T-helper 22 cell (primary cell): ENCODE measurements around the gene C1orf174.
A peak's percentile ranks its signal among the peaks of the same experiment; 100 is the strongest.
"Not testable (repeated sequence)": the region's sequence is repeated elsewhere in the genome, so short reads cannot be mapped to it uniquely, and the experiment has no call there.

Source experiments
- DNase-seq: peaks from one replicate; pipeline ENCODE4 v3.0.0-alpha.2; 2020; ENCODE audit warnings: low read depth

The C1orf174 gene

DNA sequence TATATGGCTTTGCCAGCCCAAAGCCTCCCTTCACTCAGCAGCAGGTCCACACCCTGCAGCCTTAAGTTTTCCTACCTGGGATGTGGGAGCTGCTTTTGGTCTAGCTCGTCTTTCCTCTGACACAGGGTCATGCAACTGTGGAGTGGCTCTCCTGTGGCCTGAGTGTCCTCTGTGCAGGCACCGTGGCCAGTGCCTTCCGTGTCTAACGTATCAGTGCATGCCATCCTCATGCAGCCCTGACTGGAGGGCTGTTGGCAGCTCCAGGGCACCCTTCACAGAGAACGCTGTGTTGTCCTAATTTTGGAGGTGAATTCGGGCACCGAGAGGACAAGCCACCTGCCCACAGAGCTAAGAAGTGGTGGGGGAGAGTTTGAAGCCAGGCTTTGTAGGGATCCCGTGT lies 25.7 kb upstream of the C1orf174 start:
- no peak for DNase-seq

DNA sequence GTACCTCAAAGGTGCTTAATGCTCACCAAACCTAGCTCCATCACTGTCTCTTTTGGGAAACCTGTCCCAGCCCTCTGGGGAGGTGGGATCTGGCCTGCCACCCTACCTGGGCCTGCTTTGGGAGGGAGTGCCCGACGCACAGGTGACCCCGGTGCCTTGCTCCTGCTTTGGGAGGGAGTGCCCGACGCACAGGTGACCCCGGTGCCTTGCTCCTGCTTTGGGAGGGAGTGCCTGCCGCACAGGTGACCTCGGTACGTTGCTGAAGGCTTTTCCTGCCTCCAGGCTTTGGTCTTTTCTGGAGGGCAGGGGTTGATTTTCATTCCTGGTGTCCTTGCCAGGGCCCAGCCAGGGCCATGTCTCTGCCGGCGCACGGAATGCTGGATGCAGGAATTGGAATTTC lies 25.2 kb upstream of the C1orf174 start:
- DNase-seq: no peak

DNA sequence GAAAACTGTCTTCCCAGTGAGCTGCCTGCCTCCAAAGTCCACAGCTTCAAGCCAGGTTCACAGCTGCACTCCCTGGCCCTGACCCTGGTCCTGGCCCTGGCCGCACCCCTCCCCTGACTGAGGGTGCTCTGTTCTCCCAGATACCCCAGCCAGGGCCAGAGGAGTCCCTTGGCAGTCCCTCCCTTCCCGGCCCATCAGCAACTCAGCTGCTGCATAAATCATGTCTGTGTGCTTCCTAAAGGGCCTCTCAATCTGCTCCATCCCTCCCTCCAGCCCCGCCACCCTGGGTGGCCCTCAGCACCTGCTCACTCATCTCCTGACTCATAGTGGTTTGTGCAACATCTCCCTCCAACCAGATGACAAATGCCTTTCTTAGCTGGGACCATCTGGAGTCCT lies 24.8 kb upstream of the C1orf174 start:
- no peak for DNase-seq

DNA sequence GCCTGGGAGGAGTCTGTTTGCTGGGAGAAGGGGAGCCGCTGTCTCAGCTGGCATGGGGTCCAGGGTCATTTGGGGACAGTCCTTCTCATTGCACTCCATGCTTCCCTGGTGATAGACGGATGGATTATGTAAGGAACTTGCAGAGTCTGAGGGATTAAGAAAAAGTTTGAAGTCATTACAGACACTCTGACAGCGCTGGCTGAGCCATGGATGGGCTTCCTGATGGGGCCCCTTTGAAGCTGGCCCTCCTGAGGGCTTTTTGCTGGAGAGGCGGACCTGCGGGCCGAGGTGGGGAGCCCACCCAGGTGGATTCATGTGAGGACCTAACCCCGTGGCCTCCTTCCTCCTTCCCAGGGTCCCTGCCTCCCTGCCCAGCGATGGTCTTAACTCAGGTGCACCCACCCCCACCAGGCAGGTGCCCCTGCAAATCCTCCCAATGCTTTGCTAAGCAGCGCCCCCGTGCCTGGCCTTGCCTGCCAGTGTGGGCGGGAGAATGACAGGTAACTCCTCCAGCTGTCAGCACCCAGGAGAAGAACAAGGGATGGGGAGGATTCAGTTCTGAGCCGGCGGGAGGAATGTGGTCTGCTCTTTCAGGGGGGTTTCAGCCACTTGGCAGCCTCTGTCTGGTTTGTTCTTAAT lies 24.2 kb upstream of the C1orf174 start:
- no peak for DNase-seq

DNA sequence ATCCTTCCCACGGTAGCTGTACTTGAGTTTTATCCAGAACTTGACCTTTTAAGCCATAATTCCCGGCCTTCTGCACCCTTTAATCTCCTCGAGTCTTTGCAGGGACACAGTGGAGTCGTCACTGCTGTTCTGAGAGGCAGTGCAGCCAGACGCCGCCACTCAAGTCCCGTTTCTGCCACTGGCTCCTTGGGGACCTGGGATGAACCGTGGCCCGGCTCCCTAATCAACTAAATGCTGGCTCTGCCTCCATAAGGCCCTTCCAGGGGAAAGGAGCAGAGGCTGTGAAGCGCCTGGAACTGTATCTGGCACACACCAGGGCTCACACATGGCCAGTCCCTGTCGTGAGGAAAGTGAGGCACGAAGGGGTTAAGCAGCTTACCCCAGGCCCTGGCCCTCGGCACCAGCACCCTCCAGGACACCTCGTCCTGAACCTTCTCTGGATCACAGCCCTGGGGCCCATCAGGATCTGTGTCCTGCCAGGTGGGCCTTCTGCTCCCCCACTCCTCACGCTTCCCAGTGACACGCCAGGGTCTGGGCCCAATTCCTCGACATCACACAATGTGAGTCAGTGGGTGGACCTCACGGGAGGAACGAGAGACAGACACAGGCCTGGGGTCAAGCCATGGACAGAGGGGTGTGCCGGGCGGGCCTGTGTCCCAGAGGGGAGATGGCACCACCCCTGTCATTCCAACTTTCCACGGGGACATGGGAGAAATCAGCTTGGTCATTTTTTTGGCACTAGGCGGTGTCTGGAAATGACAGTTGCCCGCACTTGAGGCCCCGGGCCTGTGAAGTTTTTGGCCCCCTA lies 23.5 kb upstream of the C1orf174 start:
- no peak for DNase-seq

DNA sequence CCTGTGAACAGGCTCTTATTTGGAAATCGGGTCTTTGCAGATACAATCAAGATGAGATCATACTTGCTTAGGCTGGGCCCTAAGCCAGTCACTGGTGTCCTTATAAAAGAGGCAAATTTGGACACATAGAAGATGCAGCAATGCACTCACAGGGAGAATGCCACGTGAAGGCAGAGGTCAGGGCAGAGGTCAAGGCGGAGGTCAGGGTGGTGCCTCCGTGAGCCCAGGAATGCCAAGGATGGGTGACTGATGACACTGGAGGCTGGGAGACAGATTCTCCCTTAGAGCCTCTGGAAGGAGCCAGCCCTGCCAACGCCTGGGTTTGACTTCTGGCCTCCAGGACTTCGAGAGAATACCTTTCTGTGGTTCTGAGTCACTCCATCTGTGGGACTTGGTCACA lies 22.8 kb upstream of the C1orf174 start:
- DNase-seq: no peak

DNA sequence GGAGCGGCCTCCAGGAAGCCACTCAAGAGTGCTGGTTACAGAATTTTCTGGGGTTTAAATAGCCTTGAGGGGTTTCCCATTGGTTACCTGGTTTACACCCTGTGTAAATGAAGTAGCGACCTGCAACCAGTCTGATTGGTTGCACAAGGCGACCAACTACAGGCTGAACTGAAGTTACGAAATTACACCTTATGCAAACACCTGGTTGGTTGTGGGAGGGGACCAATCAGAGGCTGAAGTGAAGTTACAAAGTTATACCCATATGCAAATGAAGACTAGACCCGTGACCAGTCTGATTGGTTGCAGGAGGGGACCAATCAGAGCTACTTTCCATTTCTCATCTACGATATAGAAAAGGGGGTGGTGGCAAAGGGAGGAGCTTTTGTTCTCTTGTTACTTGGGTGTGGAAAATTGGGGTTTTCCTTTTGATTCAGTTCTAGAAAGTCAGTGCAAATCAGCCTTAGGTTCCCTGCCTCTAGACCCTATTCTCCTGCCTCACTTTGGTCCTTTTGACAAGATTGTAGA lies 22.2 kb upstream of the C1orf174 start:
- peak; percentile 43 for DNase-seq

DNA sequence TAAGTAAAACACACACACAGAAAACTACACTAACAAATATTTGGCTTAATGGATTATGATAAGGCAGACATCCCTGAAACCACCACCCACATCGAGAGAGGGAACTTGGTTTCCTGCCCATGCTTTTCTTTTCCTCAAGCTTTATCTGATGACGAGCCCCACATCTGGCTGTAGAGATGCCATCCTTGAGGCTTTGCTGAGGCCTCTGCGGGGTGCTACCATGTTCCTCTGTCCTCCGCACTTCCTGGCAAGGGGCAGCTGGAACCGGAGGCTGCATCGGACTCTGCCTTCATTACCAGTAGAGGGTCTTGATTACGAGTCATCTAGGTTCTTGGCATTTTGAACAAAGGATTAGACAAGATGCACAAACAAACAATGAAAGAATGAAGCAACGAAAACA lies 21.7 kb upstream of the C1orf174 start:
- no peak for DNase-seq

DNA sequence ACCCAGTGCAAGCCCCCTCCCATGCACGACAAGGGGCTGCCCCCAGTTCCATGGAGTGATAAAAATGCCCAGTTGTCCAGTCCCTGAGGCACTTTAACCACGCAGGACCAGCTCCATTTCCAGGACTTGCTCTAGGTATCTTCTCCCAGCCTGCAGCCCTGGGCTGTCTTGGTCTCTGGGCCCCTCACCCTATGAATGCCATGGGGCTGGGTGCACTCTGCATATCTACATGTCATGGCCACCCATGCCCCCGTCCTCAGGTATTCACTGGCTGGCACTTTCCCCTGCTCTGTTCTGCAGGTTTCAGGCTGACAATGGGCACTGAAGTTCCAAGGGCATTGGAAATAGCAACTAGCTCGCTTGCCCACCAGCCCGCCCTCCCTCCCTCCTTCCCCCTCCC lies 19.6 kb upstream of the C1orf174 start:
- no peak for DNase-seq

DNA sequence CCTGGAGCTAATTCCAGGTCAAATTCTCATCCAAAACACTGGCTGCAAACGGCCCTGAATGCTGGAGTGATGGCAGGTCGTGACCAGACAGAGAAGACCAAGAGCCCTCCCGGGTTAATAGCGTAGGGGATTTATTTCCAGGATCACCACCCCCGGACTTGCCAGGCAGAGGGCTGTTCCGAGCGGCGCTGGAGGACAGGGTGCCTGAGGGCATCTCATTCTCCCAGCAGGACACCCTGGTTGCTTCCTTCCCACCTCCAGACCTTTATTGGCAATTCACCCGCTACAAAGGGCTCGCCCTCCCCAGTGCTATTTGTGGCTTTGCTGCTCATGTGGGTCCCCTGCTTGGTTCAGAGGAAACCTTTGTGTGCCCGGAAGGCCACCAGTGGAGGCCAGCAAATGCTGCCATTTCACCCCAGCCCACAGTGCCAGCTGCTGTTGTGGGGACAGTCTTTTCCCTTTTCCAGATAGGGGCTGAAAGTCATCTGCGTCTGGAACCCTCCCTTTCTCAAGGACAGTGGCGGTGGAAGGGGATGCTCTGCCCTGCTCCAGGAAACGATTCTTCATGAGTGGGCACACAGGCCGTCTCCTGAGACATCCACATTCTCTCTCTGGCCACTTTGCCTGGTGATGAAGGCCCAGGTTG lies 19.0 kb upstream of the C1orf174 start:
- no peak for DNase-seq

DNA sequence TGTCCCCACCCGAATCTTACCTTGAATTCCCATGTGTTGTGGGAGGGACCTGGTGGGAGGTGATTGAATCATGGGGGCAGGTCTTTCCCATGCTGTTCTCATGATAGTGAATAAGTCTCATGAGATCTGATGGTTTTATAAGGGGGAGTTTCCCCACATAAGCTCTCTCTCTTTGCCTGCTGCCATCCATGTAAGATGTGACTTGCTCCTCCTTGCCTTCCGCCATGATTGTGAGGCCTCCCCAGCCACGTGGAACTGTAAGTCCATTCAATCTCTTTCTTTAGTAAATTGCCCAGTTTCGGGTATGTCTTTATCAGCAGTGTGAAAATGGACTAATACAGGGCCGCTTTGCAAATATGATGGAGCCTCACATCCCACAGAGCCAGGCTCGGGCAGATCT lies 18.3 kb upstream of the C1orf174 start:
- DNase-seq: not testable (repeated sequence)

DNA sequence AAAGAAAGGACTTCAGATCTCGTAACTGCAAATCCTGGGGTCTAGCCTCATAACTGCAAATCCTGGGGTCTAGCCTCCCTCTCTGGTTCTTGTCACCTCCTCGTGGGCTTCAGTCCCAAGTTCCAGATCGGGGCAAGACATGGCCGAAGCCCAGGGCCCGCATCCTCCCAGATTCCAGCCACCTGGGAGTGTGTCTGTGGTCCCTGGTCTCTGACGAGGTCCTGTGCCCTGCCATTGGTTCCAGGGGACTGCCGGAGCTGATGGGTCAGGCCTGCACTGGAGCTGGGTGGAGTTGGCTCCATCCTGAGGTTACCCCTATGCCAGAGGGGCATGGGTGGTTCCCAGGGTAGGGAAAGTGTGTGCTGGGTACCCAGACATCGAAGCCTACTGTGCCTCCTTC lies 17.7 kb upstream of the C1orf174 start:
- DNase-seq: no peak

DNA sequence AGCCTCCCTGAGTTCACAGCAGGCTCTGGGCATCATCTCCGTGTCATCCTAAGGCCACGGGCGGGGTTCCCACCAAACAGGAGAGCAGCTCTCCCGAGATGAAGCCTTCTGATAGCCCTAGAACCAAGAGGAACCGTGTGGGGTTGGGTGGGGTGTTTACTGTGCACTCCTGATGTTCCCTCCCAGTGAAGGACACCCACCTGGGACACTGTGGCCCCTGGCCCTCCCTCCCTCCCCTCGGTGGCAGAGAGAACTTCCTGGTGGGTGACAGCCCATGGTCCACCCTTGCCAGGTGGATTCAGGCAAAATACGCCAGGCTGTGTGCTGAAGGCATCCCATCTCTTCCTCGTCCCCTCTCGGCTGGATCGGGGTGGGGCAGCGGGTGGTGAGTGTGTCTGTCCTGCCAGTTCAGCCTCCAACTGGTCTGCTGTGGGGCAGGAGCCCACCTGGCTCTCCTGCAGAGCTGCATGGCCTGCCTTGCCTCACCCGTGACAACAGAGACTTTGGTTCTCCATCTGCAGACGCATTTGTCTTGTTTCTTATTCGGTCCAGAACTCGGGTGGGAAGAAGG lies 15.6 kb upstream of the C1orf174 start:
- DNase-seq: no peak

DNA sequence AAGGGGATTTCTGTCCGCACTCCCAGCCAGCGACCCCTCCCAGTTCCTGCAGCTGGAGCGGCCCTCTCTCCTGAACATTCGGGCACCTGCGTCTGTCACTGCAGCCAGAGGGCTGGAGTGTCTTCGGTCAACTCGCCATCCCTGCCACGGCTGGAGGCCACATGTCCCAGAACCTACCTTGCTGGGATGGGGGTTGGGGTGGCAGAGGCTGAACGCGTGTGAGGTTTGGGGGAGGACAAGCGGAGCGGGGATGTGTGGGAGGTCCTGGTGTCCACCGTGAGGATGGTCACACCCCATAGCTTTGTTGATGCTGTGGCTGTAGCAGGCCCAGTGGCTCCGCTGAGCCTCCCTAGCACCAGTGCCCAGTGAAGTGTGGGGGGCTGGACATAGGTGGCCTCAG lies 14.8 kb upstream of the C1orf174 start:
- DNase-seq: no peak

DNA sequence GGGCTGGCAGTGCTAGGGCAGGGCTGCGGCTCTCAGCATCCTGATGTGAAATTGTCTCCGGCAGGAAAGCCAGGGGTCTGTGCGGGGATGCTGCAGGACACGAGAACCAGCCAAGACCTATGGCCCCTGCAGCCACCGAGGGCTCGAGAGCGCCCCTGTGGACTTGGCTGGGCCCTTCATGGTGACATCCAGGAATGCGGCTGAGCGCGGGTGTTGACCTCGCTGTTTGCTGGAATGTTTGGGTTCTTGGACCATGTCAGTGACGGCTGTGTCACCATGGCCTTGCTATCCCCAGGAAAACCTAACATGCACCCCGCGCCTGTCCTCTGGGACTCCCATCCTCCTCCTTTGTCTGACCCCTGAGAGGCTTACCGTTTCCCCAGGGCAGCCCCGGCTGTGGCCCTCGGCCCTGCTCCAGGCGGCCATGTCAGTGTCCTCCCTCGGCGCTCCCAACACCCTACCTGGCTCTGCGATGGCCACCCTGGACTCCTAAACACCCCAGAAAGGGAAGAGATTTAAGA lies 14.3 kb upstream of the C1orf174 start:
- no peak for DNase-seq

DNA sequence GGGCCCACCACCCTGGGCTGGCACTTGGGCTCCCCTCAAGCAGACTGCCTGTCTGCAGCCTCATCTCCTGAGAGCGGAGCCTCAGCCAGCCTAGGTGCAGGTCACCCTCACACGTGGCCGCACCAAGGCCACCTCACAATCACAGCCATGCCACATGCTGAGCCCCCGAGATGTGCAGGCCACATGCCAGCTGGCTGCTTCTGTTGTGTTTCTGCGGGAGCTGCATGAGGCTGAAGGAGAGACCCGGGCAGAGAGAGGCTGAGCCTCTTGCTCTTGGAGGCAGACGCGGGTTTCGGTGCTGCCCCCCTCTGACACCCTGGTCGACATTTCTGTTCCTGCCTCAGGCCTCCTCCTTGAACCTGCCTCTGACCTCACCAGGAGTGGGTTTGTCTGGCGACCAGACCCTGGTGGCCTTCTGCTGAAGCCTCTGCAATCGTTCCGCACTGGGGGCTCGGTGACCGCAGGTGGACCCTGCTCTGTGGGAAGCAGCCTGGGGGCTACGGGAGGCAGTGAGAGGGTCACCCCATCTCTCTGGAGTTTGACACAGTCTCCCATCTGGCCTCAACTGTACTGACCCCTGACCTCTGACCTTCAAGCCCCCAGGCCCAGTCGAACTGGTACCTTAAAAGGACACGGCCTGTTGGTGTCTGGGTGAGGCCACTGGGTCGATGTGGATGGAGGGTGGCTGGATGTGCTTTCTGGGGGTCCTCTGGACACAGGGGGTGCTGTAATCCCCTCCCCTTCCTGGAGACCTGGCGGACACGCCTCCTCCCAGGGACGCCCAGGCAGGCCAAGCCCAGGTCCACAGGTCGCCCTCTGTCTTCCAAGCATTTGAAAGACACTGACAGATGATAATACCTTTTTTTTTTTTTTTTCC lies 13.0 kb upstream of the C1orf174 start:
- DNase-seq: no peak

DNA sequence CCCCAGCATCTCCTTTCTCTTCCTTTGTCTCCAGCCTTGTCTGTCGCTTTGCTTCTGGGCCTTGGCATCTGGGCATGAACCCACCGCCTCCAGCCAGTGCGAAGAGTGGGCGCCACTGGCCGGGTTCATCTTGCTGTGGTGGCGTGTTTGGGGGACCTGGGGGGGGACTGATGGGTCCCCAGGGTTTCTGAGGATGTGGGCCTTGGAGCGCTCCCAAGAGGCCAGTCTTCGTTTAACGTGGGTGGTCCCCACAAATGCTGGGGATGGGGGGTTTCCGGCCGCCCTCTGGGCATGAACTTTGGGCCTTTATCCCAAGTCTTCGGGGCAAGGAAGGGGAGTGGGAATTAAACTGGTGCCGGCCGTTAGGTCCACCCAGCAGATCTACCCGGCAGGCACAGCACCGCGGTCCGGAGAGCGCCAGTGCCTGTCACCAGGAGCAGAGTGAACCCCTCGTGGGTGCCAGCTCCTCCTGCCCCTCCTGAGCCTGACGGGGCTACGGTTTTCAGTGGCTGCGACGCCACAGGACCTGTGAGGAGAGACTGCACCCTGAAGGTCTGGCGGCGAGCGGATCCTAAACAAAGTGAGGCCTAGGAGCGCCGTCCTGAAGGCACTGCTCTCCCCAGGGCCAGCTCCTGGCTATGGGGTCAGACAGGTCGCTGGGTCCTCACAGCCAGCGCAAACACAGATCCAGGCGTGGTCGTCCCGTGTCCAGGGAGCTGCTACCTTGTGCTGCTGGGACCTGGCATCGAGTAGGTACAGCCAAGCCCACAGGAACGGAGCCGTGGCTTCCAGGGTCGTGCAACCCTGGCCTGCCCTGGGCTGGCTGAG lies 12.1 kb upstream of the C1orf174 start:
- DNase-seq: no peak

DNA sequence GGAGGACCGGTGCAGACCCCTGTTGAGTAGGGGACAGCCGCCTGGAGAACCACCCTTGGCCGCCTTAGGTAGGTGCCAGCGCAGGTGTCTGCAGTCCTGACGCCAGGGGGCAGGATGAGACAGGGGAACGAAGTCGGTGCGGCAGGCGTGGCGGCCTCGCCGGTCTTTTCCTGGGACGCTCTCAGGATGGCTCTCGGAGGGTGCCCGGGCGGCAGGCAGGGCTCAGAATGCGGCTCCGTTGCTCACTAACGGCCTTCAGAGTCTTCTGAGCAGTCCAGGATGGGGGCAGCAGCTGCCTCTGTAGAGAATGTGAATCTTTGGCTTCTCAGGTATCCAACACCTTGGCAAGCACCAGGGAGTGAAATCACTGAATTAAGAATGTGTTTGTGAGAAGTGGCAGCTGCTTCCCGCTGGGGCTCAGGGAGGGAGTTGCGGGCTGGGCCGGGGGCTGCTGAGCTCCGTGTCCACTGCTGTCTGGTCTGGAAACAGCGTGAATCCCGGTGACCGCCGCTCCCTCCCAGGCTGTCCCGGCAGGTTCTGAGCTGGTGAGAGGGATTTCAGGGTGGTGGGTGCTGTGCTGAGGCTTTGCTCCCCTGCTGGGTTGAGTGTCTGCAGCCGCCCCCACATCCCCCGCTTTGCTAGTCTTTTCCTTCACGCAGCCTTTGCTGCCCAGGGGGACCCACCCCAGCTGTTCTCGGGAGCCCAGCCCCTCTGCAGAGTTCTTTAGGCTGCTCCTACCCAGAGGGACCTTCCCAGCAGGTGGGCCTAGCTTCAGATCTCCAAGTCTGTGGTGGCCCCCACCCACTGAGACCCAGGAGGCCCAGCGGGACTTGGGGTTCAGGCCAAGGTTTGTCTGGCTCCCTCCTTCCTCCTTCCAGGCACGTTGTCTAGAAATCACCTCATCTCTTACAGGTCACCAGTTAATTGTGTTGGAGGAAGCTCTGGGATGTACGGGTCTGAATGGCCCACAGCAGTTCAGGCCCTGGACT lies 11.1 kb upstream of the C1orf174 start:
- DNase-seq: peak; percentile 45

DNA sequence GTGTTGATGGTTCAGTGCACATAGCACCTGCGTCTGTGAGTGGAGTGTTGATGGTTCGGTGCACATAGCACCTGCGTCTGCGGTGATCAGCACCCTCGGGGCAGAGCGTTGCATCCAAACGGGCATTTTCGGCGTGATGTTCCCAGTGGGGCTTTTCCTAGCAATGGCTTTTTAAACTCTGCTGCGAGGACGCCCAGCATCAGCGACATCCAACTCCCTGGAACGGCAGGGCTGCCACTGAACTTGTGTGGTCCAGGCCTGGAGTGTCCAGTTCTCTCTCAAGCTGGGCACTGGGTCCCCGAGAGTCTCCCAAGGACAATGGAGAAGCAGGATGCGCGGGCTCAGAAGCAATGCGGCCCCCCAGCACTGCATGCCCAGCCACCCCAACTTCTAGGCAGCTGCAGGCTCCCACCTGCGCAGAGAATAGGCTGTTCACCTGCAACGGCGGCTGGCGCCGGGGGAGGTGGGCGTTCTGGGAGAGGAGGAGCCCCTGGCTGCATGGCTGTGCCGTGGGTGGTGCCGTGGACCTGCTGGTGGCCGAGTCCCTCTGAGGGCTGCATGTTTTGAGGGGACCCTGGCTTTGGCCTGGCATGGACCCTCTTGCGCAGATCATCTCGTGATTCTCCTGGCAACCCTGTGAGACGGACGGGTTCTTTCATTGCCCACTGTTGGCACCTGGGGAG lies 10.1 kb upstream of the C1orf174 start:
- no peak for DNase-seq
